Testis (tissue), 3 donors: Measurements from ENCODE around the gene ZC3H4. TPM values are rescaled to one million over a fixed set of nuclear protein-coding genes. Genes with fewer than 3 reads are reported as not detected.

Experiments used
- DNase-seq: peaks from one replicate; pipeline ENCODE4 v3.0.0-alpha.2; 2019
- H3K27ac ChIP-seq, 2 donors: fragments of 200-600 bp; sonication (generic); one replicate each; pipeline ENCODE4 v1.5.1; 2019
- H3K27me3 ChIP-seq: fragments of 200-600 bp; sonication (generic); one replicate; pipeline ENCODE4 v1.5.1; 2019
- H3K36me3 ChIP-seq: fragments of 200-600 bp; sonication (generic); one replicate; pipeline ENCODE4 v1.5.1; 2017; ENCODE audit warnings: low read depth; ENCODE audit errors: missing control alignments
- H3K4me1 ChIP-seq: fragments of 200-600 bp; sonication (generic); one replicate; pipeline ENCODE4 v1.5.1; 2019
- H3K4me3 ChIP-seq, 2 donors: fragments of 200-600 bp; sonication (generic); one replicate each; pipeline ENCODE4 v1.5.1; 2017 to 2019
- H3K9me3 ChIP-seq: fragments of 200-600 bp; sonication (generic); one replicate; pipeline ENCODE4 v1.5.1; 2017
- CTCF ChIP-seq, 3 experiments: fragments of 450-650 bp in 2 of 3; fragments of 200-600 bp in 1 of 3; sonication (generic) in 1 of 3; IDR thresholded peaks; one replicate each; pipeline ENCODE4 v1.5.1; 2016 to 2019; ENCODE audit warnings: antibody characterized with exemption in 3 of 3, mild to moderate bottlenecking in 2 of 3, moderate library complexity in 1 of 3
- POLR2A ChIP-seq: fragments of 450-650 bp; IDR thresholded peaks from one replicate; pipeline ENCODE4 v1.6.1; 2017; ENCODE audit warnings: antibody characterized with exemption, mild to moderate bottlenecking, moderate library complexity
- WGBS, 2 donors: methylation state at CpG; one replicate each; pipeline ENCODE4 v1.1.5; 2018; 5-methylcytosine and 5-hydroxymethylcytosine counted together
- intact Hi-C: fragments of 100-400 bp; cut with DNase I; formaldehyde crosslinking; loops from one replicate; pipeline ENCODE4 v1.15.1; 2023; ENCODE audit warnings: low total_unique reads
- polyA plus RNA-seq: library from polyadenylated mRNA; stranded (reverse); fragments of 350-450 nt; fragmentation: Illumina TruSeq; extraction: RNeasy Lipid Tissue Mini Kit (QIAGEN cat#74804); gene quantifications from one replicate; pipeline ENCODE4 v1.2.3, GENCODE V29; 2014; ENCODE audit warnings: low read depth, low replicate concordance; ENCODE audit not compliant: insufficient read depth
- total RNA-seq, 2 donors: library from RNA; depleted of rRNA; stranded (reverse); fragments of >200 nt; gene quantifications; one replicate each; pipeline ENCODE4 v1.2.3, GENCODE V29; 2016

The ZC3H4 gene
- total and polyA plus RNA-seq, 3 donors from 2014 or later = 25.4 to 47.3 (median 45.2) TPM

DNA sequence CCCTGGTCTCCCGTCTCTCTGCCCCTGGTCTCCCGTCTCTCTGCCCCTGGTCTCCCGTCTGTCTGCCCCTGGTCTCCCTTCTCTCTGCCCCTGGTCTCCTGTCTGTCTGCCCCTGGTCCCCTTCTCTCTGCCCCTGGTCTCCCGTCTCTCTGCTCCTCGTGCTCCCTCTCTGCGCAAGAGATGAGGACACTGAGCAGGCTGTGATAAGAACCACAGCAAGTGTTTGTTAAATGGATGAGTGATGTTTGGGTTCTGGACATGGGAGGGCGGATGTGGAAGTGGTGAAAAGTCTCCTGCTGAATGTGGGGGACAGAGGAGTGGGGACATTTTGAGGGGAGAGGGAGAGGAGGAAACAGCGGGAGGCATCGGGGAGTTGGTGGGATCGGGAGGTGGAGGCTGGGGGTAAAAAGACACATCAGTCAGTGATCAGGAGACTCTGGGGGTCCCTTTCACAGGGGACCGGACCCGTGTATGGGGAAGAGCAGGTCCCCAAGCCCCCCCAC, 85.9 kb downstream of the ZC3H4 start:
- Histone ChIP-seq H3K9me3 (no peaks in the 10 kb centered on the region), H3K4me3 (no peak overlapping the region), H3K4me1 (no peaks in the 10 kb centered on the region), H3K27ac (no peak overlapping the region), H3K27me3 (no peaks in the 10 kb centered on the region), H3K36me3 (no peaks in the 10 kb centered on the region)
- intact Hi-C loops = no loop called here
- TF ChIP-seq POLR2A = no peak
- no peak for TF ChIP-seq CTCF (IDR thresholded peaks at IDR 0.05)
- DNase-seq = no peak
- 49 to 54% methylated on average over 9 of the region's 12 CpGs for WGBS, 2 donors

DNA sequence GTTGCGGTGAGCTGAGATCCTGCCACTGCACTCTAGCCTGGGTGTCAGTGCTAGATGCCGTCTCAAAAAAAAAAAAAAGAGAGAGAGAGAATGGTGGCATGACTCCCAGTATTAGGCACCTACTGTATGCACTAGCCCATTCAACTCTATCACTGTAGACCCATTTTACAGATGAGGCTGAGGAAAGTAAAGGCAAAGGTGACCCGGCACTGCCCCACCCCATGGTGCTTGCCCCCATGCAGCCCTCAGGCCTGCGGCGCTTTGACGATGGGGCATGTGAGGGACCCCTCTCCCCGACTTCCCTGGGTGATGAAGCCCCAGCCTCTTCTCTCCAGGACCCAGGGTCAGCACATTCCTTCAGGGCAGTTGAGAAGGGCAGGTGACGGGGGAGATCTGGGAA, 86.7 kb downstream of the ZC3H4 start:
- H3K36me3 ChIP-seq = no peaks in the 10 kb centered on the region
- H3K4me1 ChIP-seq = no peaks in the 10 kb centered on the region
- H3K9me3 ChIP-seq = no peaks in the 10 kb centered on the region
- H3K4me3 ChIP-seq = no peak overlapping the region
- WGBS, 2 donors = 94 to 96% methylated on average over 7 to 8 of the region's 8 CpGs
- no peak for DNase-seq
- H3K27me3 ChIP-seq = no peaks in the 10 kb centered on the region
- no peak for TF ChIP-seq CTCF (IDR thresholded peaks at IDR 0.05)
- TF ChIP-seq POLR2A = no peak
- intact Hi-C loops = no loop called here
- no peak overlapping the region for H3K27ac ChIP-seq

- no peak overlapping the region for H3K4me3 ChIP-seq
- no peak for DNase-seq
- no peaks in the 10 kb centered on the region for H3K36me3 ChIP-seq
- no peak overlapping the region for H3K27ac ChIP-seq
- WGBS, 2 donors = 84 to 96% methylated on average over 2 of the region's 2 CpGs
- H3K4me1 ChIP-seq = peaks cover 6% of the 10 kb centered on the region
- intact Hi-C loops = no loop called here
- no peak for TF ChIP-seq POLR2A
- no peak for TF ChIP-seq CTCF (IDR thresholded peaks at IDR 0.05)
- H3K27me3 ChIP-seq = no peaks in the 10 kb centered on the region
- no peaks in the 10 kb centered on the region for H3K9me3 ChIP-seq
These were observed 87.4 kb downstream of the ZC3H4 start for GRCh38 chr19:47026156-47026555.

GRCh38 chr19:47024502-47024901, 89.1 kb downstream of the ZC3H4 start:
- DNase-seq = no peak
- no peaks in the 10 kb centered on the region for H3K27me3 ChIP-seq
- no peaks in the 10 kb centered on the region for H3K9me3 ChIP-seq
- peaks cover 16% of the 10 kb centered on the region for H3K4me1 ChIP-seq
- H3K4me3 ChIP-seq = no peak overlapping the region
- WGBS, 2 donors = 71 to 76% methylated on average over 5 of the region's 5 CpGs
- TF ChIP-seq POLR2A (no peak), CTCF (IDR thresholded peaks at IDR 0.05) (no peak)
- intact Hi-C loops = no loop called here
- H3K27ac ChIP-seq = no peak overlapping the region
- no peaks in the 10 kb centered on the region for H3K36me3 ChIP-seq

DNA sequence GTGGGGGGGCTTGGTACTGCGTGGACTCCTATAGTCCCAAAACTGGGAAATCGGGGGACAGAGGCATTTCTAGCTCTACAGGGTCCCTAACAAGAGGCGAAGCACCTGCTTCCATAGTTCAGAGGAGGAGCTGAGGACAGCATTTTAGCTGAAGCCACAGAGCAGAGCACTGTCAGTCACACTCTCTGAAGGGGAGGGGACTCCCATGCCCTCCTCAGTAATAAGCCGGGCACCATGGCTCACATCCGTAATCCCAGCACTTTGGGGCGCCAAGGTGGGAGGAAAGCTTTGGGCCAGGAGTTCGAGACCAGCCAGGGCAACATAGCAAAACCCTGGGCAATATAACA, 90.2 kb downstream of the ZC3H4 start:
- H3K4me1 ChIP-seq = peaks cover 16% of the 10 kb centered on the region
- no peak overlapping the region for H3K4me3 ChIP-seq
- H3K27me3 ChIP-seq = no peaks in the 10 kb centered on the region
- no peak overlapping the region for H3K27ac ChIP-seq
- H3K36me3 ChIP-seq = no peaks in the 10 kb centered on the region
- no peaks in the 10 kb centered on the region for H3K9me3 ChIP-seq
- no peak for DNase-seq
- 24 to 34% methylated on average over 7 of the region's 7 CpGs for WGBS, 2 donors
- intact Hi-C loops = no loop called here
- TF ChIP-seq CTCF (IDR thresholded peaks at IDR 0.05) (no peak), POLR2A (no peak)
